Spinal cord (tissue), 10 donors: Measurements from ENCODE around the gene PACS1. TPM values are rescaled to one million over a fixed set of nuclear protein-coding genes. Genes with fewer than 3 reads are reported as not detected.
"Not testable (repeated sequence)": the region's sequence is repeated elsewhere in the genome, so short reads cannot be mapped to it uniquely, and the experiment has no call there.

Experiments used
- DNase-seq, 6 donors: peaks; one replicate each; pipeline versions ENCODE4 v3.0.0 to v3.0.0-alpha.2; 2013 to 2015; ENCODE audit warnings: low spot score in 6 of 6, low read depth in 4 of 6
- H3K27ac ChIP-seq: one replicate; pipeline ENCODE4 v1.5.1; 2013; ENCODE audit warnings: low read depth, low read length, control low read depth
- H3K27me3 ChIP-seq: one replicate; pipeline ENCODE4 v1.6.1; 2013; ENCODE audit warnings: low read length; ENCODE audit not compliant: control insufficient read depth, insufficient read depth
- H3K36me3 ChIP-seq: one replicate; pipeline ENCODE4 v1.6.1; 2013; ENCODE audit warnings: low read length; ENCODE audit not compliant: control insufficient read depth, insufficient read depth
- H3K4me1 ChIP-seq: one replicate; pipeline ENCODE4 v1.6.1; 2013; ENCODE audit warnings: low read length; ENCODE audit not compliant: control insufficient read depth, insufficient read depth
- H3K4me3 ChIP-seq: one replicate; pipeline ENCODE4 v1.5.1; 2013; ENCODE audit warnings: low read depth, low read length, control low read depth
- H3K9me3 ChIP-seq: one replicate; pipeline ENCODE4 v1.6.1; 2013; ENCODE audit warnings: low read length; ENCODE audit not compliant: control insufficient read depth, insufficient read depth
- WGBS: methylation state at CpG from one replicate; pipeline ENCODE4 v1.1.5; 2013; ENCODE audit warnings: missing lambda C conversion rate; ENCODE audit not compliant: insufficient coverage; 5-methylcytosine and 5-hydroxymethylcytosine counted together
- polyA plus RNA-seq, 2 donors: library from polyadenylated mRNA; unstranded; fragments of 120-200 nt; gene quantifications; one replicate each; pipeline ENCODE4 v1.2.1, GENCODE V29; 2013; ENCODE audit not compliant: insufficient read length in 2 of 2
- total RNA-seq, 2 donors: library from RNA; depleted of rRNA in 1 of 2; stranded (reverse); fragments of 120-200 nt in 1 of 2; fragments of >200 nt in 1 of 2; gene quantifications; one replicate each; pipeline versions ENCODE4 v1.2.3 to v1.2.4, GENCODE V29; 2013 to 2014
- donor health status: healthy.

PACS1 gene
- total and polyA plus RNA-seq, 4 donors: 29.9 to 114 (median 72.1) TPM

DNA sequence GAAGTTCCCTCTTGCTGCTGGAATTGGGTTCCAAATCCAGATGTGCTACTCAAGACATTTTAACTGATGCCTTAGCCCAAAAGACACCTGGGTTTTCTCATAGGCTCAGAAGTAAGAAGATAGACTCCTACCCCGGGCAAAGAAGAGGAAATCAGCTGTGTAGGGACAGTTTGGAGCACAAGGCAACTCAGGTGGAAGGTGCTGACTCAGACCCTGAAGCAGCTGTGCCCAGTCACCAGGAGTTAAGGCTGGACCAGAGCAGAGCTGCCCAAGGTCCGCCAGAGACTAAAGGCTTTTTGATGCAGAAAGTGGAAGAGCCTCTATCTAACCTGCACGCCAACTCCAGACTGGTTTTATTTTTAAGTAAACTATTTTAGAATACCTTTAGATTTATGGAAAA is 177.7 kb downstream of the PACS1 start:
- Histone ChIP-seq H3K9me3 (no peaks in the 10 kb centered on the region), H3K4me3 (no peak overlapping the region), H3K36me3 (peaks cover 68% of the 10 kb centered on the region), H3K27me3 (no peaks in the 10 kb centered on the region), H3K27ac (no peak overlapping the region), H3K4me1 (peaks cover 1% of the 10 kb centered on the region)
- 100% methylated on average over 1 of the region's 3 CpGs for WGBS
- DNase-seq: no peak

DNA sequence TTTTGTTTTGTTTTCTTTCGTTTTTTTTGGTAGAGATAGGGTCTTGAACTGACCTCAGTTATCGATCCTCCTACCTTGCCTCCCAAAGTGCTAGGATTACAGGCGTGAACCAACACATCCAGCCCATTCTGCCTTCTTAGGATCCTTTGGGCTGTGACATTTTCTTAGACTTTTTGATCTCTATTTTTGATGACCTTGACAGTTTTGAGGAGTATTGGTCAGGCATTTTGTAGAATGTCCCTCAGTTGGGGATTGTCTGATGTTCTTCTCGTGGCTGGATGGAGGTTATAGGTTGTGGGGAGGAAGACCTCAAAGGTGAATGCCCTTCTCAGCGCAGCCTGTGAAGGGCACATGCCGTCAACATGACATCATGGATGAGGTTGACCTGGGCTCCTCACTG is 178.8 kb downstream of the PACS1 start:
- no peak for DNase-seq
- Histone ChIP-seq H3K9me3 (no peaks in the 10 kb centered on the region), H3K4me1 (peaks cover 8% of the 10 kb centered on the region), H3K4me3 (no peak overlapping the region), H3K27me3 (no peaks in the 10 kb centered on the region), H3K36me3 (peaks cover 59% of the 10 kb centered on the region), H3K27ac (no peak overlapping the region)
- 91% methylated on average over 3 of the region's 6 CpGs for WGBS

DNA sequence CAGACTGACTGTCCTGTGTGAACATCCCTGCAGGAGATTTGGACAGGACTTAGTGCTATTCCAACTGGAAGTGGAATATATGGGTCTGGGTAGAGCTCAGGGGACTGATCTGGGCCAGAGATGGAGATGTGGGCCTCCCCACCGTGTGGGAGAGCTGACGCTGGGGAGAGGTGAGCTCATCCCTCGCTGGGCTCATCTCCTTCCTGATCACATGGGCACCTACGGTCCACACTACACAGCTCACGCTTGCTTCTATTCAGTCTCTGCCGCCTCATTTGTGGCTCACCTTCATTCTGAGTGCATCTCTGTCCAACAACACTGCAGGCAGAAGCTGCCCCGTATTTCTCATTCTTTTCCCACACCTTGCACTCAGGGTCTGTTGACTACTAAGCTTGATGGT is 181.7 kb downstream of the PACS1 start:
- Histone ChIP-seq H3K36me3 (peaks cover 33% of the 10 kb centered on the region), H3K9me3 (no peaks in the 10 kb centered on the region), H3K4me3 (no peak overlapping the region), H3K27ac (no peak overlapping the region), H3K4me1 (peaks cover 11% of the 10 kb centered on the region), H3K27me3 (no peaks in the 10 kb centered on the region)
- 82% methylated on average over 4 of the region's 7 CpGs for WGBS
- DNase-seq: no peak

DNA sequence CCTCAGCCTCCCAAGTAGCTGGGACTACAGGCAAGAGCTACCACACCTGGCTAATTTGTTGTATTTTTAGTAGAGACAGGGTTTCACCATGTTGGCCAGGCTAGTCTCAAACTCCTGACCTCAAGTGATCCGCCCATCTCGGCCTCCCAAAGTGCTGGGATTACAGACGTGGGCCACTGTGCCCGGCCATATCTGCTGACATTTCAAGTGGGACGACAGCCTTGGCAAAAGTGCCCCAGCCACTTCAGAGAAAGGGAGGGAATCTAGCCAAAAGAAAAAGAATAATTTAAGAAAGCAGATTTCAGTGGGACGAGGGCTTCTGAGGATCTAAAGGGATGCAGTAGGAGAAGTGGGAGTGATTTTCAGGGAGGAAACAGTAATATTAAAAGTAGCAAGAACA is 183.0 kb downstream of the PACS1 start:
- peaks cover 17% of the 10 kb centered on the region for H3K4me1 ChIP-seq
- H3K4me3 ChIP-seq, H3K27ac ChIP-seq, H3K27me3 ChIP-seq, H3K9me3 ChIP-seq, DNase-seq: not testable (repeated sequence)
- H3K36me3 ChIP-seq: peaks cover 26% of the 10 kb centered on the region
- 88% methylated on average over 6 of the region's 6 CpGs for WGBS

DNA sequence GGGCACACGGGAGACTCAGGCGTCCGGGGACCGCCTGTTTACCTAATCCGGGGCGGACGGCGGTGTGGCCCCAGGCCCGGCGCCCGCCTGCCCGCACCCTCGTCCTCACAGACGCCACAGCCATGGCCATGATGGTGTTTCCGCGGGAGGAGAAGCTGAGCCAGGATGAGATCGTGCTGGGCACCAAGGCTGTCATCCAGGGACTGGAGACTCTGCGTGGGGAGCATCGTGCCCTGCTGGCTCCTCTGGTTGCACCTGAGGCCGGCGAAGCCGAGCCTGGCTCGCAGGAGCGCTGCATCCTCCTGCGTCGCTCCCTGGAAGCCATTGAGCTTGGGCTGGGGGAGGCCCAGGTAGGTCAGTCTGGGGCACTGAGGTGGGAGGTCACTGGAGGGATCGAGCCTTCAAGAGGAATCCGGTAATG is 188.4 kb downstream of the PACS1 start:
- Histone ChIP-seq H3K36me3 (peaks cover 45% of the 10 kb centered on the region), H3K9me3 (no peaks in the 10 kb centered on the region), H3K27me3 (no peaks in the 10 kb centered on the region), H3K4me3 (peak overlapping the region; percentile 80), H3K4me1 (peaks cover 25% of the 10 kb centered on the region), H3K27ac (peak overlapping the region; percentile 87)
- 3% methylated on average over 28 of the region's 28 CpGs for WGBS
- no peak for DNase-seq

DNA sequence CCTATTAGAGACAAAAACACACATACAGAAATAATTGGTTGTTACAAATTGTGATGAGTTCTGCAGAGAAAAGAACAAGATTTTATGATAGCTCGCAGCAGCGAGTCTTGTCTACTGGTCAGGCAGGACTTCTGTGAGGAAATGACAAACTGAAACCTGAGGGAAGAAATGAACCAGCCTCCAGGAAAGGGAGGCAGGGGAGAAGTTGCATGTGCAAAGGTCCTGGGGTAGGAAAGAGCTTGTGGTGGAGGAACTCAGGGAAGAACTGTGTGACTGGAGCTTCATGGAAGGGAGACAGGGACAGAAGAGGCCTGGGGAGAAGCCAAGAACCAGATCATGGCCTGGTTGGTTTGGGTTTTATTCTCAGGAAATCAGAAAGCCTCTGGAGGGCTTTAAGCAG is 189.2 kb downstream of the PACS1 start:
- Histone ChIP-seq H3K4me1 (peaks cover 20% of the 10 kb centered on the region), H3K27me3 (no peaks in the 10 kb centered on the region), H3K36me3 (peaks cover 50% of the 10 kb centered on the region), H3K27ac (no peak overlapping the region), H3K9me3 (no peaks in the 10 kb centered on the region), H3K4me3 (no peak overlapping the region)
- 100% methylated on average over 2 of the region's 2 CpGs for WGBS
- no peak for DNase-seq

DNA sequence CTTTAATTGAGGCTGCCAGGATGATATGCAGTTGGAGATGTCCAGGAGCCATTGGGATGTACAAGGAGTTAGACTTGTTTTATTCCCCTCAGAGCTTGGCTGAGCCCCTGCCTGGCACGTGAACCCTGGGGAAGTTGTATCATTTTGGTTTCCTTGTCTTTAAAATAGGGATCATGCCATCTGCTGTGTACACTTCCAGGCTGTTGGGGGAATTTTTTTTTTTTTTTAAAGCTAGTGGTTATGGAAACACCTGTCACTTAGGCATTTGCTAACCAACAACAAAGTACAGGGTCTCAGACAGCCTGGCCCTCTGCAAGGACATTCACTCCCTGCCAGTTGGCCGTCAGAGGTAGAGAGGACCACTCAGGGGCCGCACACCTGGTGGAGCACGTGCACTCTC is 189.9 kb downstream of the PACS1 start:
- no peak overlapping the region for H3K27ac ChIP-seq
- H3K9me3 ChIP-seq: no peaks in the 10 kb centered on the region
- peaks cover 20% of the 10 kb centered on the region for H3K4me1 ChIP-seq
- peaks cover 57% of the 10 kb centered on the region for H3K36me3 ChIP-seq
- no peak for DNase-seq
- no peaks in the 10 kb centered on the region for H3K27me3 ChIP-seq
- no peak overlapping the region for H3K4me3 ChIP-seq
- 98% methylated on average over 4 of the region's 4 CpGs for WGBS

DNA sequence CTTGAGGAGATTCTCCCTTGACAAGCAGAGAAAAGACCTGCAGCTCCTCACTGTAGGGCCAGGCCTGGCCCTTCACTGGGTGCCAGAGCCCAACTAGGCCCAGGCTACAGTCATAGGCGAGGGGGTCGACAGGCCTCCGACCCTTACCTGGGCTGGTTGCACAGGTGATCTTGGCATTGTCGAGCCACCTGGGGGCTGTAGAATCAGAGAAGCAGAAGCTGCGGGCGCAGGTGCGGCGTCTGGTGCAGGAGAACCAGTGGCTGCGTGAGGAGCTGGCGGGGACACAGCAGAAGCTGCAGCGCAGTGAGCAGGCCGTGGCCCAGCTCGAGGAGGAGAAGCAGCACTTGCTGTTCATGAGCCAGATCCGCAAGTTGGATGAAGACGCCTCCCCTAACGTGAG is 191.5 kb downstream of the PACS1 start:
- Histone ChIP-seq H3K9me3 (no peaks in the 10 kb centered on the region), H3K36me3 (peaks cover 74% of the 10 kb centered on the region), H3K27ac (no peak overlapping the region), H3K27me3 (no peaks in the 10 kb centered on the region), H3K4me3 (no peak overlapping the region), H3K4me1 (peaks cover 30% of the 10 kb centered on the region)
- no peak for DNase-seq
- 91% methylated on average over 16 of the region's 16 CpGs for WGBS

DNA sequence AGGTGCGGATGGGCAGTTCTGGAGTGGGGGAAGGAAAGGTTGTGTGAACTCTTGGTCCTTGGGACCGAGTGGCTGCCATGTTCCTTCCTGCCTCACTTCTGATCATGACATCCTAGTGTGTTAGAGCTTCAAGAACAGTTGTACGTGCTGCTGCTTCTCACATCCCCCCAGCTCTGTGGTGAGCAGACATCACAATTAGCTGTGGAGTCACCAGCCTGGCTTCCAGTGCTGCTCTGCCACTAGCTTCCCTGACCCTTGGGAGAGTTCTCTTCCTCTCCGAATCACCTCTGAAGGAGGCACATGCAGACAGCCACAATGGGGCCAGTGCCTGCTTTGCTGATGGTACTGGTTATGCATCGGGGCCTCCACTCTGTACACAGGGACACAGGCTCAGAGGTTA is 192.1 kb downstream of the PACS1 start:
- H3K4me1 ChIP-seq: peaks cover 30% of the 10 kb centered on the region
- WGBS: 83% methylated on average over 3 of the region's 5 CpGs
- no peaks in the 10 kb centered on the region for H3K9me3 ChIP-seq
- DNase-seq: no peak
- H3K27ac ChIP-seq: no peak overlapping the region
- peaks cover 80% of the 10 kb centered on the region for H3K36me3 ChIP-seq
- H3K27me3 ChIP-seq: no peaks in the 10 kb centered on the region
- no peak overlapping the region for H3K4me3 ChIP-seq

DNA sequence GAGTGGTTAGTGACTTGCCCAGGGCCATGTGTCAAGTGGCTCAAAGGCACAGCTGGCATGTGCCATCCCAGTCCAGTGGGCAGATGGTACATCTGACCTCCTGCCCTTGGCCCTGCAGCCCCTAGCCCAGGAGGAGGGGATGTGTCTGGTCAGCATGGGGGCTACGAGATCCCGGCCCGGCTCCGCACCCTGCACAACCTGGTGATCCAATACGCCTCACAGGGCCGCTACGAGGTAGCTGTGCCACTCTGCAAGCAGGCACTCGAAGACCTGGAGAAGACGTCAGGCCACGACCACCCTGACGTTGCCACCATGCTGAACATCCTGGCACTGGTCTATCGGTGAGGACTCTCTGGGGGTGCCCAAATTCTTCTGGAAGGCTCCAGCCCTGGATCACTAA is 192.6 kb downstream of the PACS1 start:
- 96% methylated on average over 12 of the region's 12 CpGs for WGBS
- H3K4me1 ChIP-seq: peaks cover 31% of the 10 kb centered on the region

More for the DNA sequence above, 192.6 kb downstream of the PACS1 start:
- H3K4me3 ChIP-seq: no peak overlapping the region
- H3K27me3 ChIP-seq: no peaks in the 10 kb centered on the region
- H3K9me3 ChIP-seq: no peaks in the 10 kb centered on the region
- H3K27ac ChIP-seq: no peak overlapping the region
- no peak for DNase-seq
- peaks cover 82% of the 10 kb centered on the region for H3K36me3 ChIP-seq
